Measurements from ENCODE around the gene IL36B.

Gene IL36B

DNA sequence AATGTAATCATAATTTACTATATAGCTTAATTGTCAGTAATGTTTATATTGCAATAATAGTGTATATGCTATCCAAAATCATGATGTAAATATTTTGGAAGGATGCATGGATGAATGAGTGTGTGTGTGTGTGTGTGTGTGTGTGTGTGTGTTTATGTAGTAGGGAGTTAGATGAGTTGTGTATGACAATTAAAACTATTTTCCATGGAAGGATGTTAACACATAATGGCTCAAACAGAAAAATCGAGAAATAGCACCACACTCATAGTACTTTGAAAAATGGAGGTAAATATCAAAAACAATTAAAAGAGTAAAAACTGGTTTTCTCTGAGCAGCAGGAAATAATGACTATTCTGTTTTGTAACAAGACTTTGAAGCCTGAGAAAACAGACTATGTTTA is 55.5 kb downstream of the IL36B start:
- no peak for ATAC-seq
- no peak for TF ChIP-seq ESRRG (CRISPR knock-in tag; IDR thresholded peaks at IDR 0.05)
- TF ChIP-seq ZFP3 (CRISPR knock-in tag; IDR thresholded peaks at IDR 0.05), result no peak
- no peak for TF ChIP-seq PPARA (CRISPR knock-in tag; IDR thresholded peaks at IDR 0.05; ENCODE audit: borderline replicate concordance)
- no peak for TF ChIP-seq CSDC2 (CRISPR knock-in tag; IDR thresholded peaks at IDR 0.05)
- TF ChIP-seq ARNTL (CRISPR knock-in tag; IDR thresholded peaks at IDR 0.05; ENCODE audit: borderline replicate concordance, low read depth), result no peak
- TF ChIP-seq, protein P1, sequence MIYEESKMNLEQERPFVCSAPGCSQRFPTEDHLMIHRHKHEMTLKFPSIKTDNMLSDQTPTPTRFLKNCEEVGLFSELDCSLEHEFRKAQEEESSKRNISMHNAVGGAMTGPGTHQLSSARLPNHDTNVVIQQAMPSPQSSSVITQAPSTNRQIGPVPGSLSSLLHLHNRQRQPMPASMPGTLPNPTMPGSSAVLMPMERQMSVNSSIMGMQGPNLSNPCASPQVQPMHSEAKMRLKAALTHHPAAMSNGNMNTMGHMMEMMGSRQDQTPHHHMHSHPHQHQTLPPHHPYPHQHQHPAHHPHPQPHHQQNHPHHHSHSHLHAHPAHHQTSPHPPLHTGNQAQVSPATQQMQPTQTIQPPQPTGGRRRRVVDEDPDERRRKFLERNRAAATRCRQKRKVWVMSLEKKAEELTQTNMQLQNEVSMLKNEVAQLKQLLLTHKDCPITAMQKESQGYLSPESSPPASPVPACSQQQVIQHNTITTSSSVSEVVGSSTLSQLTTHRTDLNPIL (CRISPR knock-in tag; IDR thresholded peaks at IDR 0.05; ENCODE audit: low read depth), result no peak
- TF ChIP-seq, protein P2, sequence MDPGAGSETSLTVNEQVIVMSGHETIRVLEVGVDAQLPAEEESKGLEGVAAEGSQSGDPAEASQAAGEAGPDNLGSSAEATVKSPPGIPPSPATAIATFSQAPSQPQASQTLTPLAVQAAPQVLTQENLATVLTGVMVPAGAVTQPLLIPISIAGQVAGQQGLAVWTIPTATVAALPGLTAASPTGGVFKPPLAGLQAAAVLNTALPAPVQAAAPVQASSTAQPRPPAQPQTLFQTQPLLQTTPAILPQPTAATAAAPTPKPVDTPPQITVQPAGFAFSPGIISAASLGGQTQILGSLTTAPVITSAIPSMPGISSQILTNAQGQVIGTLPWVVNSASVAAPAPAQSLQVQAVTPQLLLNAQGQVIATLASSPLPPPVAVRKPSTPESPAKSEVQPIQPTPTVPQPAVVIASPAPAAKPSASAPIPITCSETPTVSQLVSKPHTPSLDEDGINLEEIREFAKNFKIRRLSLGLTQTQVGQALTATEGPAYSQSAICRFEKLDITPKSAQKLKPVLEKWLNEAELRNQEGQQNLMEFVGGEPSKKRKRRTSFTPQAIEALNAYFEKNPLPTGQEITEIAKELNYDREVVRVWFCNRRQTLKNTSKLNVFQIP (CRISPR knock-in tag; IDR thresholded peaks at IDR 0.05; ENCODE audit: borderline replicate concordance, low read depth), result no peak
- TF ChIP-seq, protein P3, sequence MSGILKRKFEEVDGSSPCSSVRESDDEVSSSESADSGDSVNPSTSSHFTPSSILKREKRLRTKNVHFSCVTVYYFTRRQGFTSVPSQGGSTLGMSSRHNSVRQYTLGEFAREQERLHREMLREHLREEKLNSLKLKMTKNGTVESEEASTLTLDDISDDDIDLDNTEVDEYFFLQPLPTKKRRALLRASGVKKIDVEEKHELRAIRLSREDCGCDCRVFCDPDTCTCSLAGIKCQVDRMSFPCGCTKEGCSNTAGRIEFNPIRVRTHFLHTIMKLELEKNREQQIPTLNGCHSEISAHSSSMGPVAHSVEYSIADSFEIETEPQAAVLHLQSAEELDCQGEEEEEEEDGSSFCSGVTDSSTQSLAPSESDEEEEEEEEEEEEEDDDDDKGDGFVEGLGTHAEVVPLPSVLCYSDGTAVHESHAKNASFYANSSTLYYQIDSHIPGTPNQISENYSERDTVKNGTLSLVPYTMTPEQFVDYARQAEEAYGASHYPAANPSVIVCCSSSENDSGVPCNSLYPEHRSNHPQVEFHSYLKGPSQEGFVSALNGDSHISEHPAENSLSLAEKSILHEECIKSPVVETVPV (CRISPR knock-in tag; IDR thresholded peaks at IDR 0.05), result no peak
- TF ChIP-seq ZC3H10 (CRISPR knock-in tag; IDR thresholded peaks at IDR 0.05), result no peak
- TF ChIP-seq SNAI2 (CRISPR knock-in tag; IDR thresholded peaks at IDR 0.05), result no peak
- no peak for TF ChIP-seq BACH2 (CRISPR knock-in tag; IDR thresholded peaks at IDR 0.05; ENCODE audit: borderline replicate concordance)
- TF ChIP-seq ZNF565 (CRISPR knock-in tag; conservative IDR thresholded peaks at IDR 0.05; ENCODE audit: low read depth), result no peak
- TF ChIP-seq, protein P4, sequence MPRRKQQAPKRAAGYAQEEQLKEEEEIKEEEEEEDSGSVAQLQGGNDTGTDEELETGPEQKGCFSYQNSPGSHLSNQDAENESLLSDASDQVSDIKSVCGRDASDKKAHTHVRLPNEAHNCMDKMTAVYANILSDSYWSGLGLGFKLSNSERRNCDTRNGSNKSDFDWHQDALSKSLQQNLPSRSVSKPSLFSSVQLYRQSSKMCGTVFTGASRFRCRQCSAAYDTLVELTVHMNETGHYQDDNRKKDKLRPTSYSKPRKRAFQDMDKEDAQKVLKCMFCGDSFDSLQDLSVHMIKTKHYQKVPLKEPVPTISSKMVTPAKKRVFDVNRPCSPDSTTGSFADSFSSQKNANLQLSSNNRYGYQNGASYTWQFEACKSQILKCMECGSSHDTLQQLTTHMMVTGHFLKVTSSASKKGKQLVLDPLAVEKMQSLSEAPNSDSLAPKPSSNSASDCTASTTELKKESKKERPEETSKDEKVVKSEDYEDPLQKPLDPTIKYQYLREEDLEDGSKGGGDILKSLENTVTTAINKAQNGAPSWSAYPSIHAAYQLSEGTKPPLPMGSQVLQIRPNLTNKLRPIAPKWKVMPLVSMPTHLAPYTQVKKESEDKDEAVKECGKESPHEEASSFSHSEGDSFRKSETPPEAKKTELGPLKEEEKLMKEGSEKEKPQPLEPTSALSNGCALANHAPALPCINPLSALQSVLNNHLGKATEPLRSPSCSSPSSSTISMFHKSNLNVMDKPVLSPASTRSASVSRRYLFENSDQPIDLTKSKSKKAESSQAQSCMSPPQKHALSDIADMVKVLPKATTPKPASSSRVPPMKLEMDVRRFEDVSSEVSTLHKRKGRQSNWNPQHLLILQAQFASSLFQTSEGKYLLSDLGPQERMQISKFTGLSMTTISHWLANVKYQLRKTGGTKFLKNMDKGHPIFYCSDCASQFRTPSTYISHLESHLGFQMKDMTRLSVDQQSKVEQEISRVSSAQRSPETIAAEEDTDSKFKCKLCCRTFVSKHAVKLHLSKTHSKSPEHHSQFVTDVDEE (CRISPR knock-in tag; IDR thresholded peaks at IDR 0.05), result no peak
- TF ChIP-seq GLIS3 (CRISPR knock-in tag; IDR thresholded peaks at IDR 0.05), result no peak
- TF ChIP-seq TOX (CRISPR knock-in tag; IDR thresholded peaks at IDR 0.05; ENCODE audit: borderline replicate concordance), result no peak
- TF ChIP-seq, protein P5, sequence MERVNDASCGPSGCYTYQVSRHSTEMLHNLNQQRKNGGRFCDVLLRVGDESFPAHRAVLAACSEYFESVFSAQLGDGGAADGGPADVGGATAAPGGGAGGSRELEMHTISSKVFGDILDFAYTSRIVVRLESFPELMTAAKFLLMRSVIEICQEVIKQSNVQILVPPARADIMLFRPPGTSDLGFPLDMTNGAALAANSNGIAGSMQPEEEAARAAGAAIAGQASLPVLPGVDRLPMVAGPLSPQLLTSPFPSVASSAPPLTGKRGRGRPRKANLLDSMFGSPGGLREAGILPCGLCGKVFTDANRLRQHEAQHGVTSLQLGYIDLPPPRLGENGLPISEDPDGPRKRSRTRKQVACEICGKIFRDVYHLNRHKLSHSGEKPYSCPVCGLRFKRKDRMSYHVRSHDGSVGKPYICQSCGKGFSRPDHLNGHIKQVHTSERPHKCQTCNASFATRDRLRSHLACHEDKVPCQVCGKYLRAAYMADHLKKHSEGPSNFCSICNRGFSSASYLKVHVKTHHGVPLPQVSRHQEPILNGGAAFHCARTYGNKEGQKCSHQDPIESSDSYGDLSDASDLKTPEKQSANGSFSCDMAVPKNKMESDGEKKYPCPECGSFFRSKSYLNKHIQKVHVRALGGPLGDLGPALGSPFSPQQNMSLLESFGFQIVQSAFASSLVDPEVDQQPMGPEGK (CRISPR knock-in tag; IDR thresholded peaks at IDR 0.05; ENCODE audit: borderline replicate concordance), result no peak
- no peak for TF ChIP-seq ZFP30 (CRISPR knock-in tag; IDR thresholded peaks at IDR 0.05)
- TF ChIP-seq TCF4 (CRISPR knock-in tag; IDR thresholded peaks at IDR 0.05; ENCODE audit: borderline replicate concordance), result no peak
- no peak for TF ChIP-seq RARB (CRISPR knock-in tag; IDR thresholded peaks at IDR 0.05)
- TF ChIP-seq OSR1 (CRISPR knock-in tag; IDR thresholded peaks at IDR 0.05), result no peak

DNA sequence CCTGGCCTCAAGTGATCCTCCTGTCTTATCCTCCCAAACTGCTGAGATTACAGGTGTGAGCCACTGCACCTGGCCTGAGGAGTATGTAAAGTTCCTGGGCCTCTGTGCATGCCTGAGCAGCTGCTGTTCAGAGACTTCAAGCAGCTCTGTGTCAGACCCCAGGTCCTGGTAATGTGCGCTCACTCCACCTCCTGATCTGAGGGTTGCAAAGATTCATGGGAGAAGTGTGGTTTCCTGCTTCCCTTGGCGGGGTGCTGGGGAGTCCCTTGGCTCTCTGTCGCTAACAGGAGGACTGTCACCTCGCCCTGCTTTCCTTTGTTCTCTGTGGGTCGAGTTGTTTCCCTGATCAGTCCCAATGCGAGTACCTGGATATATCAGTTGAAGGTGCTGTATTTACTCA is 56.0 kb downstream of the IL36B start:
- no peak for ATAC-seq
- TF ChIP-seq CSDC2 (CRISPR knock-in tag; IDR thresholded peaks at IDR 0.05), result no peak
- TF ChIP-seq, protein P5 (CRISPR knock-in tag; IDR thresholded peaks at IDR 0.05; ENCODE audit: borderline replicate concordance), result no peak
- no peak for TF ChIP-seq TOX (CRISPR knock-in tag; IDR thresholded peaks at IDR 0.05; ENCODE audit: borderline replicate concordance)
- no peak for TF ChIP-seq GLIS3 (CRISPR knock-in tag; IDR thresholded peaks at IDR 0.05)
- TF ChIP-seq, protein P4 (CRISPR knock-in tag; IDR thresholded peaks at IDR 0.05), result no peak
- no peak for TF ChIP-seq ZC3H10 (CRISPR knock-in tag; IDR thresholded peaks at IDR 0.05)
- TF ChIP-seq BACH2 (CRISPR knock-in tag; IDR thresholded peaks at IDR 0.05; ENCODE audit: borderline replicate concordance), result no peak
